Fibroblast of skin of left quadriceps (primary cell): ENCODE results near the gene L3MBTL4.
"Not testable (repeated sequence)": the region's sequence is repeated elsewhere in the genome, so short reads cannot be mapped to it uniquely, and the experiment has no call there.

ENCODE experiments used
- DNase-seq, 2 experiments: peaks; one replicate each; pipeline ENCODE4 v3.0.0-alpha.2; 2013; ENCODE audit warnings: low read depth in 2 of 2

L3MBTL4 gene

DNA sequence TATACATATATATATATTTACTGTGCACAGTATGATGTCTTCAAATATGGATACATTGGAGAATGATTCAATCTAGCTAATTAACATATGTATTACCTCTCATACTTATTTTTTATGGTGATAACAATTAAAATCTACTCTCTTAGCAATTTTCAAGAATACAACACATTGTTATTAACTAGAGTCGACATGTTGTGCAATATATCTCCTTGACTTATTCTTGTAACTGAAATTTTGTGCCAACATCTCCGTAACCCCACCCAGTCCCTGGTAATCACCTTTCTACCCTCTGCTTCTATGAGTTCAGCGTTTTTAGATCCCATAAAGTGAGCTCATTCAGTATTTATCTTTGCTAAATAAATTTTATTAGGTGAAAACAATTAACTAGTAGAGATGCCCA is 303.0 kb downstream of the L3MBTL4 start:
- no peak for DNase-seq

DNA sequence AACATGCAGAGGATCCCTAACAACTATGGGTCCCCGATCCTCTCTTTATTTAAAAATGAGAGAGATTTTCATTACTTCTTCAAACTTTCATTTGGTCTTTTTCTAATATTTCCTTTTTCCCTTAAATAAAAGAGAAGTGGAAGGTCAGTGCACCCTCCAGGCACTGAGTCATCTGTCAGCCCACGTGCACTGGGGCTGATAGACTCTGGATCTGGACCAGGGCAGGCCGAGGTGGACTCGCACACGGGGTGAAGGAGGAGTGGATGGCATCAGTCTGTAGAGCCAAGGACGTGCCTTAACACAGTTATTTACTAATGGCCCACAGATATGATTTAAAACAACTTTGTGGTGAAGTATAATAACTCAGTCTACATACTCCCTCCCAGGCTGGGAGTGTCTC is 305.0 kb downstream of the L3MBTL4 start:
- no peak for DNase-seq

DNA sequence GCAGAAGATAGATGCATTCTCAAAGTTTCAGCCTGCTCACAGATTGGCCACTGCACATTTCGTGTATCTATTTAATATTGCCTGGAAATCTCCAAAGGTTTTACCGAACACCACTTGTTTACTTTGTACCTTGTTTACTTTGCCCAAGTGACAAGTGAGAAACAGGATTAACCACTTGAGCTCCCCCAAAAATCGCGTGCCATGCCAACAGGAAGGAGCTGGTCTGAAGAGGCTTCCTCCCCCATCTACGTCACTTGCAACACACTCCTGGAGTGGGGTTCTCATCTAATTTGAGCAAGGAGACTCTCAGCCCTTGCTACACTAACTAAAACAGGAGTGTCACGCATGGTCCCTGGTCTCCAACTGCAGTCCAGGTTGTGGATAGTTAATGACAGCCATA is 306.9 kb downstream of the L3MBTL4 start:
- no peak for DNase-seq

DNA sequence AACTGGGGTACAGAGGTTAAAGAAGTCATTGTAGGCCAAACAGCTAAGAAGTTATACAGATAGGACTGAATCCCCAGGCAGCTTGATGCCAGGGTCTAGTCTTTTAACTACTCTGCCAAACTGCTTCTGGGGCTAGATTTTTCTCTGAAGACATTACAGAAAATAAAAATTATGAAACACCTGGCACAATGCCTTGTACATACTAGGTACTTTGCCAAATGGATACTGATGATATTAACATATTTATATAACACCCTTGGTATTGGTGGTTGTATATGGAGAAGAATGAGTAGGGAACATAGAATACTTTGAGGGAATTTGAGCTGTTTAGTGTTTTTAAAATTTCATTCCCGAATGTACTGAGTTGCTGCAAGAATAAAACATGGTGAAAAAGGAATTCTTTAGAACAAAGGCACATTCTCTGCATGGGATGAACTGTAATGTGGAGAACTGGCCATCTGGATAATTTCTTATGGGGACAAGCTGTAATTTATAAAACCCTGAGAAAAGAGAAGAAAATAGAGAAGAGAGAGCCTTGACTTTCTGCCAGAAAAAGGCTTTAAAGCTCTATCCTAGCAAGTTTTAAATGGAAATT is 308.5 kb downstream of the L3MBTL4 start:
- no peak for DNase-seq

DNA sequence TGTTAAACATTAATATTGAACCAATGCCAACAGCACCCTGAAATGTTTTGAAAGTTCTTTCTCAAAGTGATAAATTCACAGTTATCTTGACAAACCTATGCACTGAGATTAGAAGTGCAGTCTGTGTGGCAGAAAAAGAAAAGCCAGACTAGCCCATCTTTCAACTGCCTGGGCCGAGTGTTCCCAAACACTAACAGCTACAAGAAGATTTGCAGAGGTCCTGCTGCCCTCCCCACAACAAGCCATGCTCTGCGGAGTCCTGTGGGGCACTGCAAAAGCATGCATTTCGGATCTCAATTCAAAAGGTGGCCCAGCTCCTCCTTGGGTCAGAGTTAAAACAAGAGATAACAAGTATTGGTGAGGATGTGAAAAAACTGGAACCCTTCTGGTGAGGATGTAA is 311.0 kb downstream of the L3MBTL4 start:
- no peak for DNase-seq

DNA sequence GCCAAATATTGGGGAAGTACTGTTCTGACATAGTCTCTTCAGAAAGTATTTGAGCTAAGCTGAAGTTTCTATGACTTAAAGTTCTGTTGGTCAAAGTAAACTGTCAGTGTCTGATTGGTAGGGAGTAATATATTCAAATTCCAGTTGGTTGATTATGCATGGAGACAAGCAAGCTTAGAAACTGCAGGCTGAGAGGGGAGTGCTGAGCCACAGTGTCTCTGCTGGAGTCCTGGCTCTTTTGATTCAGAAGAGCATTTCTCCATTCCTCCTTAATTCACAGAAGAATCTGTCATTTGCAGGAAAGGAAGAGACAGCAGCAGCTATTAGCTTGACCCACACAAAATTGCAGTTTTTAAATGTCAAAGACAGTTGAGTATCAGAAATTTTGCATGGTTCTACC is 318.0 kb downstream of the L3MBTL4 start:
- no peak for DNase-seq

DNA sequence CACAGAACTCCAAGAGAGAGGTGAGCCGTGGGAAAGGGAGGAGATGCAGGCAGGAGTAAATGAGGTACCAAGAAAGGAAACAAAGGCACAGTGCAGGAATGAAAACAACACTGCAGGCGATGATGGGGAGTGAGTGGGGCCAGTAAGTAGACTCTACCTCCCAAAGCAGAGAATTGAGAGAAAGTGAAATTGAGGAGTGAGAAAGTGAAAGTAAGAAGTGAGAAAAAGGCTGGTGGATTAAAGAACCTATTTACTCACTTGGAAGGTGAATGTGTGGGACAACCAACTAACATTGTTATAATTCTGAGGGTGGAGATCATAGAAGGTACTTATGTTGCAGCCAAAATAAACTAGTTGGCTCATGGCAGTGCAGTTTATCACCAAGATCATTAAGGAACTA is 326.3 kb downstream of the L3MBTL4 start:
- DNase-seq, result no peak

DNA sequence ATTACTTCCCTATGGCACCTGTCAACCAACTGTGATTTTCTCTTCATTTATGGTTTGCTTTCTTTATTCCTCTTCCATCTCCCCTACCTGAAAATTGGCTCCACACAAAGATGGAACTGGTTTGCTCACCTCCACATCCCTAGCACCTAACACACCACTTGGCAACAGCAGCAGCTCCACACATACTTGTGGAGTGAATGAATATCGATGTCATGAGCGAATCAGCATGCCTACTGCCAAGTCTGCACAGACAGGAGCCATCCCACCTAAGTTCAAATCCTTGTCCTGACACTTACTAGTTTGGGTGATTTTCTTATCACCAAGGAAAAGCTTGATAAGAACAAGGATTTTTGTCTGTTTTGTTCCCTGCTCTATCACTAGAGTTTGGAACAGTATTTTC is 328.0 kb downstream of the L3MBTL4 start:
- DNase-seq, result no peak

DNA sequence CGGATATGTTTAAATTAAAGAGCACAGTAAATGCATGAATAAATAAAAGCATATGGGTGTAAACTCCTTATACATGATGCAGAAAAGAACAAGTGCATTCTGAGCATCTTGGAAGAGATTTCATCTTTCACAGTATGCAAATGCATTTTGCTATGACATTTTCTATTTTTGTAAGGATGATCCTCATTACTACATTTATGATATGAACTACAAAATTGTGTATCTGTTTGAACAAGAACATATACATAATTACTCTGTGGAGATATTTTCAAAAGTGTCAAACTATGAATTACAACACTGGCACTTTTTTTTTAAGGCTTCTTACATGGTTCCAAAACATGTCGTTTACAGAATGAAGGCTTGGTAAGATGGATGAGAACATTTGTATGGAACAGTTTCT is 335.3 kb downstream of the L3MBTL4 start:
- no peak for DNase-seq

DNA sequence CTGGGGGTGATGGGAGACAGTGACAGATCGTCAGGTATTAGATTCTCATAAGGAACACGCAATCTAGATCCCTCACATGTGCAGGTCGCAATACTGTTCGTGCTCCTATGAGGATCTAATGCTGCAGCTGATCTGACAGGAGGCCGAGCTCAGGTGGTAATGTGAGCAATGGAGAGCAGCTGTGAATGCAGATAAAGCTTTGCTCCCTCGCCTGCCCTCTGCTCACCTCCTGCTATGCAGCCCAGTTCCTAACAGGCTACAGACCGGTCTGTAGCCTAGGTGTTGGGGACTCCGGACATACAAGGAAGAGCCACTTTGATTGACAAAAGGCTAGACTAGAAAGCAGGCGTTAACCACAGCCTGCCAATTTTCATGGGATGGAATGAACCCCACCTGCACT is 335.8 kb downstream of the L3MBTL4 start:
- no peak for DNase-seq

DNA sequence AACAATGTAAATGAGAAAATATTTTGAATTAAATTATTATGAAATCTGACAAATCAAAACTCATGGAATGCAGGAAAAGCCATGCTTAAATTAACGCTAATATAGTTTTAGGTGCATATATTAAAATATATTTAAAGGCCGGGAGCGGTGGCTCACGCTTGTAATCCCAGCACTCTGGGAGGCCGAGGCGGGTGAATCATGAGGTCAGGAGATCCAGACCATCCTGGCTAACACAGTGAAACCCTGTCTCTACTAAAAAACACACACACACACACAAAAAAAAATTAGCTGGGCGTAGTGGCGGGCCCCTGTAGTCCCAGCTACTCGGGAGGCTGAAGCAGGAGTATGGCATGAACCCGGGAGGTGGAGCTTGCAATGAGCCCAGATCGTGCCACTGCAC is 342.3 kb downstream of the L3MBTL4 start:
- not testable (repeated sequence) for DNase-seq

DNA sequence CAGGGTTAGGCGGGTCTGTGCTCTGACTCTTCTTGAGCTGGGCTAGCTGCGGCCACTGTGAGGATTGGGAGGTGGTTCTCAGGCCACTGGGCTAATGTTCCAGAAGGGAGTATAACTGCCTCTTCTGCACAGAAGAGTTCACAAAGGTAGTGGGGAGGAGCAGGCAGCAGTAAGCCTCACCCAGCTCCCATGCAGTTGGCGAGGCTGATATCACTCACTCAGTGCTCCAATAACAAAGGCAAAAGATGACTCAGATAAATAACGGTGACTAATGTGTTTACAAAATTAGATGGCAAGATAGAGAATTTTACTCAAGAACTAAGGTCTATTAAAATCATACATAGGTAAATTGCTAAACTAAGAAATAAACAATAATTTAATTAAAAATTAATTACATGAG is 345.2 kb downstream of the L3MBTL4 start:
- DNase-seq, result no peak

DNA sequence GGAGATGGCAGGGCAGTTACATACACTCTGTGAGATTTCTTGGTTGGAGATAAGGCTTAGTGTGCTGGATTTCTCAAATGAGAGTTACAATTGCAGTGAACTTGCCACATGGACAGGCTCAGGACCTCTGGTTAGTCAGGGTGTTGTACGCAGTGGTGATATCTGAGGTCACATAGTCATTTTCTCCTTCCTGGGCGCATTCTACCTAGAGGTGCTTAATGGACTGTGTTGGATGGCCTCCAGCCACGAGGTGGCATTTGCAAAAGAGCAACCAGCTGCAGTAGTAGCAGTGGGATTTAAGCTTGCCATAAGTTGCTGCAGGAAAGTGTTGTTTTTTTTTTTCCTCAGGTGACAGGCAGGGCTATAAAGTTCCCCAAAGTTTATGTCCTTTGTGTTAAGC is 345.6 kb downstream of the L3MBTL4 start:
- no peak for DNase-seq

DNA sequence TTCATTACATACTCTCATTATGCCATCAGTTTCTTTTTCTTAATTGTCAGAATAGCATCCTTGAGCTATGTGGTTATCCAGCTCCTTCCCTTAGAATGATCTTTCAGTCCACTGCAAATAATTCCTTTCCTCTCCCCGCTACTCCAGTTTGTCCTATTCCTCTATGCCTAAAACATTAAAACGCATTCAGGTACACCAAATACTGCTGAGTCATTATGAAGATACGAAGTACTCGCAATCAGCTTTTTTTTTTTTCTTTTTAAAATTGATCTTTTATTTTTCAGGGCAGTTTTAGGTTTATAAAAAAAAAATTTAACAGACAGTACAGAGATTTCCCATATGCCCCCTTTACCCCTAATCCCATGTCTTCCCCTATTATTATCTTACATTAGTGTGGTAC is 354.6 kb downstream of the L3MBTL4 start:
- DNase-seq, result no peak

DNA sequence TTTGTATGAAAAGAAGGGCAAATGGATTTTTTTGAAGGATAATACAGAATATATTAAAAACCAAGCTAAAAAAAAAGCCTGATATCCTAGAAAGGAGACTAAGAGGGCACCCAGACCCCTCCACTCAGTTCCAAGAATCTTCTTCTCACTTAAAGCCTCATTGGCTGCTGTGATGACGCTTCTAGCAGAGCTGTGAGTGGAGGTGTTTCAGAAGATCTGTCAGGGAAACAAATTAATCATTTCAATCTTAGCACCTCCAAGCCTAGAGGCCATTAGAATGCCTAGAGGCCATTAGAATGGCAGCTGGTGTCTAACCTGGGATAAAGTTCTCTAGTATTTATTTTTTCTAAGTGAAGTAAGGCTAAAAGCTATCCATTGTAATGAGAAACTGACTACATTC is 355.2 kb downstream of the L3MBTL4 start:
- no peak for DNase-seq

DNA sequence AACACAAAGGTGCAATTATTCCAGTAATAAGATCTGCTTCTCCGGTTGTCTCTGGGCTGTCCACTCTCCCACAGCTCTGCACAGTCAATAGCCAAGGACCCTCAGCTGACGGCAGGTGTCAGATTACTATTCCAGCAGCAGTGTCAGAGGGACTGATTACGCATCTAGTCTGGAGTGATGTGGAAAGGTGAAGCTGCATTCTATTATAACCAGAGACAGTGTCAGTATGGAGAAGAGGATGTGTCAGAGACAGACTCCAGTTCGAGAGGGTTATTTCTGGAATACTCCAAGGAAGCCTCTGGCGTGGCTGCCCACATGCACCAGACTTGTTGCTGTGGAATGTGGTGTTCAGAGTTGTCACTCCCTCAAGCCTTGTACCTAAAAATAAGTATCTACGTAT is 355.8 kb downstream of the L3MBTL4 start:
- peak in 1 of 2 experiments; percentile 13 for DNase-seq

DNA sequence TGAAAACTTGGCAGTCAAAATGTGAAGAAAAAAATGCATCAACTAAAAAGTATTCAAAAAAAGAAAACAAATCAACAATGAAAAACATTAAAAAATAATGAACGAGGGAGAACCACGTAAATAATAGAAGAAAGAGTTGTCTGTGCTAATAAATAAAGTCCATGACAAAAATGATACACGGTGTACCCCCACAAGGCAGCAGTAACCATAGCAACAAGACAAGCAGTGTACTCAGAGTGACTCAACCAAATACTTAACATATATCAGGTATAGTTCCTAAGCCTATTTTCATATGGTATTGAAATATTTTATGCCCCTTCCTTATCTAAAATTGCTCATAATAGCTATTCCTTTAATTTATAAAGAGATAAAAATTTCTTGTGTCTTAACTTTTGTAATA is 357.1 kb downstream of the L3MBTL4 start:
- no peak for DNase-seq

DNA sequence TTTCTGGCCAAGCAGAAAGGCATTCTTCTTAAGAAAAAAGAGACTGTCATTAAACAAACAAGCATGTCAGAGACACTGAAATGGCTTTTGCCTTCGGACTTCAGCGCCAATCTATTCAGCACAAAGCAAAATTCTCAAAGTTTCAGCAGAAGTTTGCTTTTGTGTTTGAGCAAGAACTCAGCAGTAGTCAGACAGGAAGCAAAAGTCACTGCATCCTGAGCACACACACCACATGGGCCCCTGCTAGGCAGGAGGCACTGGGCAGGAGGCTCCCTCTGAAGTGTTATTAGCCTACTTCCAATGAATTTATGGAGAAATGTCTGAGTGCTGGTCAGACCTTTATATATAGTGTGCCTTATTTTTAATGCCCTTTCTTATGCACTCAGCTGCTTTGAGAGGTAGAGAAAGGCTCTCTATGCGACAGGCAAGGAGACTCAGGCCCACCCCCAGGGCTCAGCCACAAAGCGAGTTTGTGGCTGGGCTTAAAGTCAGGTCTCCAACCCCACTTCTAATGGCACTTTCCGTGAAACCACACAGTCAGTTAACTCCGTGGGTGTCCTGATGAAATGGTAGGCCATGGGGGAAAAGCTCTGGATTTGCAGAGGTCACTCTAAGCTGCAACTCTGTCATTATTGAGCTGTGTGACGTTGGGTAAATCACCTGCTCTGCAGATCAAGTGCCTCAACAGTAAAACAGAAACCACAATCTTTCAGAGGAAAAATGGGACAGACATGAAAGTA is 358.4 kb downstream of the L3MBTL4 start:
- DNase-seq, result peak in 1 of 2 experiments; percentile 6

DNA sequence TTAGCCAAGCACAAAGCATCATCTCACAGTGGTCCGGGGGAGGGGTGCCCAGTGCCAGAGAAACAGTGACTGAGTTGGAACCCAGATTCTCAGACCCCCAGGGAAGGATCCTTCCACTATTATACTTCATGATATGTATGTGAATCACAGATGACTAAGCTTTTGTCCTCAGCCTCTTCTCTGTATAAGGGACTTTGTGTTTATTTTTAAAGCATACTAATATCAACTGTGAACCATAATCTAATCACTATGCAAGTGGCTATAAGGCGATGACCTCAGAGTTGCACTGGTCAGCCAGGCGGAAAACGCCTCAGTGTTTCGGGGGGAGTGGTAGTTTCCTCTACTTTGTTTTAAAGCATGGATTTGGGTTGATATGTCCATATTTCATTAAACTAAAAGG is 359.0 kb downstream of the L3MBTL4 start:
- DNase-seq, result peak in 1 of 2 experiments; percentile 16

DNA sequence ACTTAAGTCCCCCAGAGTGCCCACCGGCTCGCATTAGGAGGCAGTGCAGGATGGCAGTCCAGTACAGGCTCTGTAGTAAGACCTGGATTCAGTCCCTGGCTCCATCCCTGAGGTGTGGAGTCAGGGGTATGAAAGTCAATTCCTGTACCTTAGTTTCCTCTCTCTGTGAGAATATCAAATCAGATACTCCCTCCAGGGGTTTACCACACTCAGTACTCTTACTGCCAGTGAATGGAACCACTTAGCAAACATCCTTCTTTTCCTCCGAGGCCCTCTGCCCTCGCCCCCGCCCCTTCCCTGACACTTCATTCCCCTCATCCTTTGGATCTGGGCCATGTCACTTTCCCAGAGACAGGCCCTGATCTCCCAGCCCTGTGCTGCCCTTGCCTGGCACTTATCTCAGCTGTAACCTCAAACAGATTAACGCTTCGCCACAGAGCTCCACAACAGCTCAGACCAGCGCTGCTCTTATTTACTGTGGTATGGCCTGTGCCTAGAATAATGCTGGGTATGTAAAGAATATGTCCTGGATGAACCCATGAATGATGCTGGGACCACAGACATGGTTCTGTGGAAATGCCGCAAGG is 360.4 kb downstream of the L3MBTL4 start:
- no peak for DNase-seq

DNA sequence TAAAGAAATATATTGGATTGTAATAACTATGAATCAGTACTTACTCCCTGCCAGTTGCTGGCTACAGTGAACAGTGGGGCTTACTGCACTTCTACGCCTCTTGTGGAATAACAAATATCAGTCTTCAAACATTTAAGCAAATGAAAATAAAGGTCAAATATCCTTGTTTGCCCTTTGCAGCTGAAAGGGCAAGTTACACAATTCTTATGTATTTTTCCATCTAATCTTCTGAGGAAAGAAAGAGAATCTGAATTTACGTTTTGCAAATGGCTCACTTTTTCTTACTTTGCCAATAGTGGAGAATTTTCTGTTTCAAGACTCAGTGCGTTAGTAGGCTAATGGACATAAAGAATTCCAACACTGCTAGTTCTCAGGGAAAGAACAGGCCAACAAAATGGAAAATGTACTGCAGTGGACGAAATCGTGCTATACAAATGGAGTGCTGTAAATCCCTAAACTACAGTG is 362.2 kb downstream of the L3MBTL4 start:
- DNase-seq, result no peak

DNA sequence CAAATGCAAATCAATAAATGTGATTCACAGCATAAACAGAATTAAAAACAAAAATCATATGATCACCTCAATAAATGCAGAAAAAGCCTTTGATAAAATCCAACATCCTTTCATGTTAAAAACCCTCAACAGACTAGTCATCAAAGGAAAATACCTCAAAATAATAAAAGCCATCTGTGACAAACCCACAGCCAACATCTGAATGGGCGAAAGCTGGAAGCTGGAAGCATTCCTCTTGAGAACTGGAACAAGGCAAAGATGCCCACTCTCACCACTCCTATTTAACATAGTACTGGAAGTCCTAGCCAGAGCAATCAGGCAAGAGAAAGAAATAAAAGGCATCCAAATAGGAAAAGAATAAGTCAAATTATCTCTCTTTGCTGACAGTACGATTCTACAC is 367.1 kb downstream of the L3MBTL4 start:
- DNase-seq, result not testable (repeated sequence)

DNA sequence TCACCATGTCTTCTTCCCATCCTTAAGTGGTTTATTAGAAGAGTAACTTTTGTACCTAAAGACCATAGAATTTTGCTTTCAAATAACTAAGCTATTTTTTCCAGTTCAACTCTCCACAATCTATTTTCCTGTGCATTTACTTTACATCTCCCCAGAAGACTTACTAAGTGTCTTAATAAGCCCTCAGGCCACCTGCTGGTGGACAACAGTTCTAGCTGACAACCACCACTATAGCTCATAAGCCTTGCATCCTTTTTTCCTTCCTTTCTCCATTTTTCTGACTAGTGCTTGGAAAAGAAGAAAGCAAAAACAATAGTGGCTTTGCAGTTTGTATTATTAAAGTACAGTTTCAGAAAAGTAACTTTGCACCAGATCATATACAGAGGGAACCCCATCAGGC is 369.9 kb downstream of the L3MBTL4 start:
- no peak for DNase-seq
